ENCODE measurements around the gene WFIKKN1. TPM values are rescaled to one million over a fixed set of nuclear protein-coding genes. Genes with fewer than 3 reads are reported as not detected.

The WFIKKN1 gene
- total and polyA plus RNA-seq, 2 of the 13 experiments (the other 11 are each of a cell fraction or from before 2014, with no cell fraction given): 1.7 to 4.9 TPM

- TF ChIP-seq ZNF558 (CRISPR knock-in tag; IDR thresholded peaks at IDR 0.05; ENCODE audit: borderline replicate concordance) (0 out of 2 replicates have a peak, but pooled peaks have one; percentile 79), CC2D1A (CRISPR knock-in tag; IDR thresholded peaks at IDR 0.05) (no peak), ZNF430 (CRISPR knock-in tag; IDR thresholded peaks at IDR 0.05) (no peak), ZNF160 (CRISPR knock-in tag; IDR thresholded peaks at IDR 0.05) (0 out of 2 replicates have a peak, but pooled peaks have one; percentile 23), RFXAP (CRISPR knock-in tag; IDR thresholded peaks at IDR 0.05; ENCODE audit: borderline replicate concordance) (peak; percentile 49; the same call in 1 of the 2 replicates), SKI (IDR thresholded peaks at IDR 0.05; ENCODE audit: partially characterized antibody) (no peak), ATM (IDR thresholded peaks at IDR 0.05; ENCODE audit: borderline replicate concordance) (no peak), NKX3-1 (CRISPR knock-in tag; IDR thresholded peaks at IDR 0.05) (peak; percentile 66; the same call in 1 of the 2 replicates), GATA4 (IDR thresholded peaks at IDR 0.05; ENCODE audit: borderline replicate concordance, low read depth) (no peak), HMGXB4 (CRISPR knock-in tag; IDR thresholded peaks at IDR 0.05; ENCODE audit: borderline replicate concordance in 1 of 2, low read depth in 1 of 2) (no peak), BCL6 (CRISPR knock-in tag; IDR thresholded peaks at IDR 0.05) (no peak), ZNF296 (CRISPR knock-in tag; conservative IDR thresholded peaks at IDR 0.05) (no peak; the same call in 1 of the 2 replicates), PHF5A (CRISPR knock-in tag; IDR thresholded peaks at IDR 0.05; ENCODE audit: low read depth, unreplicated experiment) (no peak), STAT6 (CRISPR knock-in tag; IDR thresholded peaks at IDR 0.05; ENCODE audit: borderline replicate concordance) (no peak), NPAS2 (CRISPR knock-in tag; IDR thresholded peaks at IDR 0.05; ENCODE audit: borderline replicate concordance) (no peak)
- TF ChIP-seq, protein P1, sequence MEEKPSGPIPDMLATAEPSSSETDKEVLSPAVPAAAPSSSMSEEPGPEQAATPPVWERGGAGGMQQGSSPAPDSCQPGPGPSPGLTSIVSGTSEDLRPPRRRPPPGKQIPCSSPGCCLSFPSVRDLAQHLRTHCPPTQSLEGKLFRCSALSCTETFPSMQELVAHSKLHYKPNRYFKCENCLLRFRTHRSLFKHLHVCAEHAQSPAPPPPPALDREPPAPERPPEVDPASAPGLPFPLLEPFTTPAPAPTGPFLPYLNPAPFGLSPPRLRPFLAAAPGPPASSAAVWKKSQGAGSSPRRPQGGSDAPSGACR (CRISPR knock-in tag; IDR thresholded peaks at IDR 0.05): no peak; the same call in 1 of the 2 replicates
- TF ChIP-seq, protein P2, sequence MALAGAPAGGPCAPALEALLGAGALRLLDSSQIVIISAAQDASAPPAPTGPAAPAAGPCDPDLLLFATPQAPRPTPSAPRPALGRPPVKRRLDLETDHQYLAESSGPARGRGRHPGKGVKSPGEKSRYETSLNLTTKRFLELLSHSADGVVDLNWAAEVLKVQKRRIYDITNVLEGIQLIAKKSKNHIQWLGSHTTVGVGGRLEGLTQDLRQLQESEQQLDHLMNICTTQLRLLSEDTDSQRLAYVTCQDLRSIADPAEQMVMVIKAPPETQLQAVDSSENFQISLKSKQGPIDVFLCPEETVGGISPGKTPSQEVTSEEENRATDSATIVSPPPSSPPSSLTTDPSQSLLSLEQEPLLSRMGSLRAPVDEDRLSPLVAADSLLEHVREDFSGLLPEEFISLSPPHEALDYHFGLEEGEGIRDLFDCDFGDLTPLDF (CRISPR knock-in tag; IDR thresholded peaks at IDR 0.05): no peak
- TF ChIP-seq, protein P3, sequence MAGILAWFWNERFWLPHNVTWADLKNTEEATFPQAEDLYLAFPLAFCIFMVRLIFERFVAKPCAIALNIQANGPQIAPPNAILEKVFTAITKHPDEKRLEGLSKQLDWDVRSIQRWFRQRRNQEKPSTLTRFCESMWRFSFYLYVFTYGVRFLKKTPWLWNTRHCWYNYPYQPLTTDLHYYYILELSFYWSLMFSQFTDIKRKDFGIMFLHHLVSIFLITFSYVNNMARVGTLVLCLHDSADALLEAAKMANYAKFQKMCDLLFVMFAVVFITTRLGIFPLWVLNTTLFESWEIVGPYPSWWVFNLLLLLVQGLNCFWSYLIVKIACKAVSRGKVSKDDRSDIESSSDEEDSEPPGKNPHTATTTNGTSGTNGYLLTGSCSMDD (CRISPR knock-in tag; IDR thresholded peaks at IDR 0.05): no peak
- TF ChIP-seq, protein P4, sequence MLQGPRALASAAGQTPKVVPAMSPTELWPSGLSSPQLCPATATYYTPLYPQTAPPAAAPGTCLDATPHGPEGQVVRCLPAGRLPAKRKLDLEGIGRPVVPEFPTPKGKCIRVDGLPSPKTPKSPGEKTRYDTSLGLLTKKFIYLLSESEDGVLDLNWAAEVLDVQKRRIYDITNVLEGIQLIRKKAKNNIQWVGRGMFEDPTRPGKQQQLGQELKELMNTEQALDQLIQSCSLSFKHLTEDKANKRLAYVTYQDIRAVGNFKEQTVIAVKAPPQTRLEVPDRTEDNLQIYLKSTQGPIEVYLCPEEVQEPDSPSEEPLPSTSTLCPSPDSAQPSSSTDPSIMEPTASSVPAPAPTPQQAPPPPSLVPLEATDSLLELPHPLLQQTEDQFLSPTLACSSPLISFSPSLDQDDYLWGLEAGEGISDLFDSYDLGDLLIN (CRISPR knock-in tag; IDR thresholded peaks at IDR 0.05; ENCODE audit: borderline replicate concordance): no peak
- TF ChIP-seq, protein P5, sequence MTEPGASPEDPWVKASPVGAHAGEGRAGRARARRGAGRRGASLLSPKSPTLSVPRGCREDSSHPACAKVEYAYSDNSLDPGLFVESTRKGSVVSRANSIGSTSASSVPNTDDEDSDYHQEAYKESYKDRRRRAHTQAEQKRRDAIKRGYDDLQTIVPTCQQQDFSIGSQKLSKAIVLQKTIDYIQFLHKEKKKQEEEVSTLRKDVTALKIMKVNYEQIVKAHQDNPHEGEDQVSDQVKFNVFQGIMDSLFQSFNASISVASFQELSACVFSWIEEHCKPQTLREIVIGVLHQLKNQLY (CRISPR knock-in tag; IDR thresholded peaks at IDR 0.05): 0 out of 2 replicates have a peak, but pooled peaks have one; percentile 18
Observed at GRCh38 chr16:630249-630814, 453 bp upstream of the WFIKKN1 start (continued).
